GM19043 (cell line): ENCODE measurements around the gene LITAF.

Source experiments
- ATAC-seq: cut with Tn5 transposase; IDR thresholded peaks from one replicate; pipeline ENCODE4 v1.9.1; 2021; ENCODE audit warnings: low read depth; ENCODE audit not compliant: unreplicated experiment

The LITAF gene

GRCh38 chr16:11500700-11501346, 85.9 kb downstream of the LITAF start:
- no peak for ATAC-seq

GRCh38 chr16:11499295-11500089, 87.2 kb downstream of the LITAF start:
- ATAC-seq: no peak

- ATAC-seq: no peak
These were observed 88.0 kb downstream of the LITAF start for GRCh38 chr16:11498683-11499082.

- no peak for ATAC-seq
These were observed 88.8 kb downstream of the LITAF start for GRCh38 chr16:11497851-11498289.
